SU-DHL-6 (cell line): ENCODE results near the gene SPINDOC.

ENCODE experiments used
- H2AFZ ChIP-seq: fragments of 200-600 bp; sonication (generic); 2 replicates; pipeline ENCODE4 v1.6.1; 2014; ENCODE audit warnings: low read depth, mild to moderate bottlenecking, moderate library complexity, mixed read lengths, antibody characterized with exemption, low read length; ENCODE audit not compliant: severe bottlenecking
- H3F3A ChIP-seq: fragments of 200-600 bp; shearing (Covaris generic); 2 replicates; pipeline ENCODE4 v1.6.0; 2016; ENCODE audit warnings: antibody characterized with exemption, mild to moderate bottlenecking; ENCODE audit not compliant: insufficient read depth
- H3K27ac ChIP-seq: fragments of 200-600 bp; sonication (generic); 2 replicates; pipeline ENCODE4 v1.5.1; 2016; ENCODE audit warnings: low read depth, mild to moderate bottlenecking, low read length, moderate library complexity, mixed read lengths
- H3K27me3 ChIP-seq: fragments of 200-600 bp; sonication (generic), shearing (Covaris generic); 2 replicates; pipeline ENCODE4 v1.6.0; 2014; ENCODE audit warnings: mild to moderate bottlenecking, low read length
- H3K36me3 ChIP-seq: fragments of 200-600 bp; sonication (generic); 2 replicates; pipeline ENCODE4 v1.6.1; 2014; ENCODE audit warnings: mild to moderate bottlenecking, low read length, mixed read lengths
- H3K4me2 ChIP-seq: fragments of 300-600, 200-600 bp; shearing (Covaris generic), sonication (generic); 2 replicates; pipeline ENCODE4 v1.6.0; 2014; ENCODE audit warnings: low read length, low read depth, mild to moderate bottlenecking; ENCODE audit not compliant: poor library complexity, severe bottlenecking
- H3K4me3 ChIP-seq: fragments of 200-600 bp; sonication (generic); 2 replicates; pipeline ENCODE4 v1.5.1; 2014; ENCODE audit warnings: antibody characterized with exemption, low read length, mild to moderate bottlenecking, mixed read lengths; ENCODE audit not compliant: insufficient read depth, poor library complexity, severe bottlenecking
- H3K79me2 ChIP-seq: fragments of 200-600 bp; sonication (generic); 2 replicates; pipeline ENCODE4 v1.6.1; 2014; ENCODE audit warnings: mild to moderate bottlenecking, low read length, moderate library complexity; ENCODE audit not compliant: insufficient read depth
- H3K9ac ChIP-seq: fragments of 200-600 bp; sonication (generic); 2 replicates; pipeline ENCODE4 v1.7.0; 2014; ENCODE audit warnings: mild to moderate bottlenecking, low read length
- H3K9me2 ChIP-seq: fragments of 200-600 bp; sonication (generic); replicated peaks from 2 replicates; pipeline ENCODE4 v1.6.1; 2014; ENCODE audit warnings: low read length; ENCODE audit not compliant: insufficient read depth
- H3K9me3 ChIP-seq: fragments of 200-600 bp; sonication (generic); 2 replicates; pipeline ENCODE4 v1.6.1; 2014; ENCODE audit warnings: low read length, mixed read lengths; ENCODE audit not compliant: insufficient read depth
- H4K20me1 ChIP-seq: fragments of 200-600 bp; sonication (generic); 2 replicates; pipeline ENCODE4 v1.6.1; 2014; ENCODE audit warnings: low read depth, mild to moderate bottlenecking, antibody characterized with exemption, low read length, moderate library complexity, mixed read lengths
- EZH2phosphoT487 ChIP-seq: fragments of 200-600 bp; sonication (generic), shearing (Covaris generic); conservative IDR thresholded peaks from 2 replicates; pipeline ENCODE4 v1.6.1; 2018; ENCODE audit warnings: mild to moderate bottlenecking, antibody characterized with exemption, low read length, moderate library complexity, mixed read lengths
- TF ChIP-seq, protein P1 (sequence below): fragments of 200-600 bp; sonication (generic); IDR thresholded peaks from one replicate; pipeline ENCODE4 v1.5.1; 2017; ENCODE audit warnings: antibody characterized with exemption, mild to moderate bottlenecking, low read length, moderate library complexity; ENCODE audit not compliant: insufficient read depth, poor library complexity, severe bottlenecking

SPINDOC gene

DNA sequence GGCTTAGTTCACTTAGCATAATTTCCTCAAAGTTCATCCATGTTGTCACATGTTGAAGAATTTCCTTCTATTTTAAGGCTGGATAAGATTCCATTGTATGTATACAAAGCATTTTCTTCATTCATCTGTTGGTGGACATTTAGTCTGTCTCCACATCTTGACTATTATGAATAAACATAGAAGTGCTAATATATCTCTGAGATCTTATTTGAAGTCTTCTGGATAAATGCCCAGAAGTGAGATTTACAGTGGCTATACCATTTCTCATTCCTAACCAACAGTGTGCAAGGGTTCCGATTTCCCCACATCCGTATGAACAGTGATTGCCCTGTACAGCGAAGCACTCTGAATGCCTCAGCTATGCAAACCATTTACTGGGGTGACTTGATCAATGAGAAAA lies 38.1 kb upstream of the SPINDOC start:
- Histone ChIP-seq H3K9ac (no peak overlapping the region), H3K9me2 (no peaks in the 10 kb centered on the region), H3K4me2 (no peak overlapping the region), H3K27me3 (no peaks in the 10 kb centered on the region), H3F3A (no peaks in the 10 kb centered on the region), H4K20me1 (no peaks in the 10 kb centered on the region), H3K4me3 (no peak overlapping the region), H3K36me3 (no peaks in the 10 kb centered on the region), H3K9me3 (no peaks in the 10 kb centered on the region), H3K27ac (no peak overlapping the region), H3K79me2 (no peaks in the 10 kb centered on the region), H2AFZ (no peak overlapping the region)
- TF ChIP-seq EZH2phosphoT487, result no peak
- TF ChIP-seq, protein P1, sequence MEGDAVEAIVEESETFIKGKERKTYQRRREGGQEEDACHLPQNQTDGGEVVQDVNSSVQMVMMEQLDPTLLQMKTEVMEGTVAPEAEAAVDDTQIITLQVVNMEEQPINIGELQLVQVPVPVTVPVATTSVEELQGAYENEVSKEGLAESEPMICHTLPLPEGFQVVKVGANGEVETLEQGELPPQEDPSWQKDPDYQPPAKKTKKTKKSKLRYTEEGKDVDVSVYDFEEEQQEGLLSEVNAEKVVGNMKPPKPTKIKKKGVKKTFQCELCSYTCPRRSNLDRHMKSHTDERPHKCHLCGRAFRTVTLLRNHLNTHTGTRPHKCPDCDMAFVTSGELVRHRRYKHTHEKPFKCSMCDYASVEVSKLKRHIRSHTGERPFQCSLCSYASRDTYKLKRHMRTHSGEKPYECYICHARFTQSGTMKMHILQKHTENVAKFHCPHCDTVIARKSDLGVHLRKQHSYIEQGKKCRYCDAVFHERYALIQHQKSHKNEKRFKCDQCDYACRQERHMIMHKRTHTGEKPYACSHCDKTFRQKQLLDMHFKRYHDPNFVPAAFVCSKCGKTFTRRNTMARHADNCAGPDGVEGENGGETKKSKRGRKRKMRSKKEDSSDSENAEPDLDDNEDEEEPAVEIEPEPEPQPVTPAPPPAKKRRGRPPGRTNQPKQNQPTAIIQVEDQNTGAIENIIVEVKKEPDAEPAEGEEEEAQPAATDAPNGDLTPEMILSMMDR, result no peak

DNA sequence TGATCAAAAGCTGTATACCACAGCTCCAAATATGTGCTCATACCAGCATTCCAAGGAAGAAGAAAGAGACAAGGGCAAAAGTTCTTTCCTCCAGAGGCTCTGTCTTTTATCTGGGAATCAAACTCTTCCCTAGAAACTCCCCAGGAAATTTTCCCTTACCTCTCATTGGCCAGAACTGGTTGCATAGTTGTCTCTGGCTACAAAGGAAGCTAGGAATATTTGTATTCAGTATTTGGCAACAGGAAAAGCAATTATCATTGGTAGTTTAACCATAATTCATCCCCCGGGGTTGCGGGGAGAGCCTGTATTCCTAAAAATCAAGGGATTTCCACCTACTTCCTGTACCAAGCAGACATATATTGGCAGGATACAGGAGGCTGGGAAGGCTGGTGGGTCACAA lies 34.2 kb upstream of the SPINDOC start:
- Histone ChIP-seq H3K27me3 (no peaks in the 10 kb centered on the region), H3F3A (no peaks in the 10 kb centered on the region), H3K36me3 (no peaks in the 10 kb centered on the region), H3K27ac (no peak overlapping the region), H3K9me3 (no peaks in the 10 kb centered on the region), H3K9ac (no peak overlapping the region), H4K20me1 (no peaks in the 10 kb centered on the region), H2AFZ (no peak overlapping the region), H3K4me2 (no peak overlapping the region), H3K79me2 (no peaks in the 10 kb centered on the region), H3K4me3 (no peak overlapping the region), H3K9me2 (no peaks in the 10 kb centered on the region)
- TF ChIP-seq, protein P1, result no peak
- no peak for TF ChIP-seq EZH2phosphoT487

DNA sequence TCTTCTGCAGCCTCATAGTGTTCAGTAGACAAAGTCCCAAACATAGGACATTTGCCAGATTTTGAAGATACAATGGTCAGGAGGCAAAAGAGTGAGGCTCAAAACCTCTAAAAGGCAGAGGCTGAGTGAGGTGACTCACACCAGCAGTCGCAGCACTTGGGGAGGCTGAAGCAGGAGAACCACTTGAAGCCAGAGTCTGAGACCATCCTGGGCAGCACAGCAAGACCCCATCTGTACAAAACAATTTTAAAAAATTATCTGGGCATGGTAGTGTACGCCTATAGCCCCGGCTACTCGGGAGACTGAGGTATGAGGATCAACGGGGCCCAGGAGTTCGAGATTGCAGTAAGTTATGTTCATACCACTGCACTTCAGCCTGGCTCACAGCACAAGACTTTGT lies 30.5 kb upstream of the SPINDOC start:
- no peaks in the 10 kb centered on the region for H3K27me3 ChIP-seq
- no peak overlapping the region for H3K9ac ChIP-seq
- H3K4me3 ChIP-seq, result no peak overlapping the region
- H3K4me2 ChIP-seq, result no peak overlapping the region
- no peak overlapping the region for H3K27ac ChIP-seq
- no peak for TF ChIP-seq EZH2phosphoT487
- TF ChIP-seq, protein P1, result no peak
- no peaks in the 10 kb centered on the region for H4K20me1 ChIP-seq
- no peaks in the 10 kb centered on the region for H3K79me2 ChIP-seq
- H2AFZ ChIP-seq, result no peak overlapping the region
- no peaks in the 10 kb centered on the region for H3K9me3 ChIP-seq
- no peaks in the 10 kb centered on the region for H3F3A ChIP-seq
- no peaks in the 10 kb centered on the region for H3K36me3 ChIP-seq
- H3K9me2 ChIP-seq, result no peaks in the 10 kb centered on the region
